CD8-positive, alpha-beta memory T cell (primary cell): ENCODE measurements around the gene BCL11B. TPM values are rescaled to one million over a fixed set of nuclear protein-coding genes. Genes with fewer than 3 reads are reported as not detected.

ENCODE experiments used
- CTCF ChIA-PET: fragments of 350-600 bp; sonication (Branson Sonifier 250); formaldehyde crosslinking; loops from one replicate; lab custom pipeline; 2021; ENCODE audit warnings: antibody characterized with exemption; lab: Charles Lee
- POLR2A ChIA-PET: fragments of 350-600 bp; sonication (Branson Sonifier 250); formaldehyde crosslinking; loops from one replicate; lab custom pipeline; 2021; ENCODE audit warnings: antibody characterized with exemption; lab: Charles Lee
- DNase-seq, 5 donors: peaks; one replicate each; pipeline versions ENCODE4 v3.0.0 to v3.0.0-alpha.2; 2020 to 2022; ENCODE audit warnings: mixed read lengths in 1 of 5
- H3K27ac ChIP-seq: one replicate; pipeline ENCODE4 v1.7.0; 2013; ENCODE audit warnings: low read depth, mild to moderate bottlenecking, low read length, moderate library complexity
- H3K27me3 ChIP-seq: 2 replicates; pipeline ENCODE4 v1.7.0; 2013; ENCODE audit warnings: low read length, mild to moderate bottlenecking; ENCODE audit not compliant: insufficient read depth, poor library complexity, severe bottlenecking
- H3K36me3 ChIP-seq: 2 replicates; pipeline ENCODE4 v1.7.0; 2013; ENCODE audit warnings: mild to moderate bottlenecking, low read length, moderate library complexity; ENCODE audit not compliant: insufficient read depth
- H3K4me1 ChIP-seq: 2 replicates; pipeline ENCODE4 v1.7.0; 2013; ENCODE audit warnings: mild to moderate bottlenecking, low read length, moderate library complexity; ENCODE audit not compliant: insufficient read depth
- H3K4me3 ChIP-seq: 2 replicates; pipeline ENCODE4 v1.7.0; 2013; ENCODE audit warnings: mild to moderate bottlenecking, low read length
- H3K9me3 ChIP-seq: 2 replicates; pipeline ENCODE4 v1.7.0; 2013; ENCODE audit warnings: mild to moderate bottlenecking, low read length
- H3K27ac Mint-ChIP-seq, 8 donors: one replicate each; pipeline ENCODE4 v1.8.0; 2020 to 2021; ENCODE audit warnings: mixed read lengths in 8 of 8, mild to moderate bottlenecking in 6 of 8, inconsistent platforms in 3 of 8, moderate library complexity in 3 of 8
- H3K27me3 Mint-ChIP-seq, 2 donors: one replicate each; pipeline ENCODE4 v1.8.0; 2020 to 2021; ENCODE audit warnings: mixed read lengths in 2 of 2, mild to moderate bottlenecking in 1 of 2, moderate library complexity in 1 of 2
- H3K36me3 Mint-ChIP-seq, 3 donors: one replicate each; pipeline ENCODE4 v1.8.0; 2020 to 2021; ENCODE audit warnings: mixed read lengths in 3 of 3, inconsistent platforms in 1 of 3, mild to moderate bottlenecking in 1 of 3
- H3K4me1 Mint-ChIP-seq, 3 donors: one replicate each; pipeline ENCODE4 v1.8.0; 2020 to 2021; ENCODE audit warnings: mixed read lengths in 3 of 3, inconsistent platforms in 1 of 3, mild to moderate bottlenecking in 1 of 3
- H3K4me3 Mint-ChIP-seq, 7 donors: one replicate each; pipeline ENCODE4 v1.8.0; 2020 to 2021; ENCODE audit warnings: mixed read lengths in 7 of 7, mild to moderate bottlenecking in 6 of 7, moderate library complexity in 4 of 7, inconsistent platforms in 2 of 7
- H3K9me3 Mint-ChIP-seq, 5 donors: one replicate each; pipeline ENCODE4 v1.8.0; 2020 to 2022; ENCODE audit warnings: mixed read lengths in 5 of 5, mild to moderate bottlenecking in 3 of 5, moderate library complexity in 2 of 5, inconsistent platforms in 1 of 5
- polyA plus RNA-seq: library from polyadenylated mRNA; unstranded; fragments of 300-500 nt; fragmentation: Illumina TruSeq; gene quantifications from one replicate; pipeline ENCODE4 v1.2.3, GENCODE V29; 2021
- total RNA-seq, 2 experiments: library from RNA; stranded (reverse); gene quantifications; one replicate each; pipeline ENCODE4 v1.2.3, GENCODE V29; 2021

The BCL11B gene
- total and polyA plus RNA-seq, 3 experiments from 2014 or later = 9.7 to 42.5 (median 42.0) TPM

- Histone ChIP-seq H3K36me3 (peaks cover 7% of the 10 kb centered on the region), H3K27ac (no peak overlapping the region), H3K27me3 (no peaks in the 10 kb centered on the region), H3K9me3 (no peaks in the 10 kb centered on the region), H3K4me3 (no peak overlapping the region), H3K4me1 (peaks cover 95% of the 10 kb centered on the region)
- Mint-ChIP-seq H3K4me3 (peak overlapping the region; percentile 19 to 84 (median 78)), H3K27me3 (peaks cover 0 to 7% of the 10 kb centered on the region in 2 donors), H3K9me3 (no peaks in the 10 kb centered on the region), H3K4me1 (peaks cover 95 to 99% (median 99%) of the 10 kb centered on the region in 3 donors), H3K36me3 (peaks cover 0 to 73% (median 17%) of the 10 kb centered on the region in 3 donors), H3K27ac (peak overlapping the region; percentile 17 to 96 (median 88))
- DNase-seq = peak in 1 of 5 donors; percentile 46
- POLR2A ChIA-PET = interaction anchor here (0.6 to 3.0 kb wide), 4 partner anchors 9 to 24 kb away, joined by 3 to 13 read pairs (median 6); no protein-coding TSS in a partner anchor
- CTCF ChIA-PET = interaction anchor here (0.9 to 2.0 kb wide), 10 partner anchors 11 to 1237 kb away, joined by 3 to 10 read pairs (median 3); partner anchors contain the start of gene BCL11B
These were observed 57.3 kb downstream of the BCL11B start for GRCh38 chr14:99214701-99215100.

- peaks cover 0 to 7% of the 10 kb centered on the region in 2 donors for H3K27me3 Mint-ChIP-seq
- no peaks in the 10 kb centered on the region for H3K9me3 ChIP-seq
- ChIA-PET POLR2A (interaction anchor here (0.7 to 3.0 kb wide), 2 partner anchors 14 to 16 kb away, joined by 3 to 13 read pairs; no protein-coding TSS in a partner anchor), CTCF (interaction anchor here (1.0 to 2.0 kb wide), 6 partner anchors 11 to 61 kb away, joined by 3 to 6 read pairs (median 3); partner anchors contain the start of gene BCL11B)
- peaks cover 96% of the 10 kb centered on the region for H3K4me1 ChIP-seq
- peak overlapping the region; percentile 71 to 90 (median 80) for H3K4me3 Mint-ChIP-seq
- no peak overlapping the region for H3K27ac ChIP-seq
- peaks cover 7% of the 10 kb centered on the region for H3K36me3 ChIP-seq
- no peaks in the 10 kb centered on the region for H3K27me3 ChIP-seq
- H3K27ac Mint-ChIP-seq = peak overlapping the region; percentile 93 to 98 (median 95)
- DNase-seq = no peak
- peak overlapping the region; percentile 35 for H3K4me3 ChIP-seq
- H3K9me3 Mint-ChIP-seq = no peaks in the 10 kb centered on the region
- peaks cover 96 to 100% (median 99%) of the 10 kb centered on the region in 3 donors for H3K4me1 Mint-ChIP-seq
- H3K36me3 Mint-ChIP-seq = peaks cover 0 to 77% (median 17%) of the 10 kb centered on the region in 3 donors
These were observed 58.4 kb downstream of the BCL11B start for GRCh38 chr14:99213527-99213971.

GRCh38 chr14:99213101-99213500 is 58.9 kb downstream of the BCL11B start:
- no peaks in the 10 kb centered on the region for H3K9me3 ChIP-seq
- peaks cover 7% of the 10 kb centered on the region for H3K36me3 ChIP-seq
- peak overlapping the region; percentile 35 for H3K4me3 ChIP-seq
- no peak overlapping the region for H3K27ac ChIP-seq
- Mint-ChIP-seq H3K27ac (peak overlapping the region; percentile 93 to 98 (median 95)), H3K4me1 (peaks cover 97 to 100% (median 99%) of the 10 kb centered on the region in 3 donors), H3K27me3 (peaks cover 0 to 7% of the 10 kb centered on the region in 2 donors), H3K9me3 (no peaks in the 10 kb centered on the region), H3K4me3 (peak overlapping the region; percentile 71 to 90 (median 80)), H3K36me3 (peaks cover 0 to 77% (median 17%) of the 10 kb centered on the region in 3 donors)
- ChIA-PET POLR2A (interaction anchor here (0.7 to 3.0 kb wide), 2 partner anchors 14 to 17 kb away, joined by 3 to 13 read pairs; no protein-coding TSS in a partner anchor), CTCF (interaction anchor here (1.2 to 1.6 kb wide), 3 partner anchors 17 to 59 kb away, joined by 3 to 6 read pairs (median 3); partner anchors contain the start of gene BCL11B)
- peaks cover 96% of the 10 kb centered on the region for H3K4me1 ChIP-seq
- no peaks in the 10 kb centered on the region for H3K27me3 ChIP-seq
- peak in 1 of 5 donors; percentile 38 for DNase-seq

- CTCF ChIA-PET = interaction anchor here (1.2 kb wide), 2 partner anchors 17 to 54 kb away, joined by 3 to 4 read pairs; no protein-coding TSS in a partner anchor
- POLR2A ChIA-PET = no interaction called here
- H3K27ac Mint-ChIP-seq = peak overlapping the region; percentile 93 to 98 (median 95)
- H3K36me3 Mint-ChIP-seq = peaks cover 0 to 80% (median 17%) of the 10 kb centered on the region in 3 donors
- DNase-seq = peak in 1 of 5 donors; percentile 49
- Histone ChIP-seq H3K27ac (no peak overlapping the region), H3K9me3 (no peaks in the 10 kb centered on the region), H3K36me3 (peaks cover 7% of the 10 kb centered on the region), H3K4me3 (peak overlapping the region; percentile 16), H3K27me3 (no peaks in the 10 kb centered on the region), H3K4me1 (peaks cover 99% of the 10 kb centered on the region)
- H3K27me3 Mint-ChIP-seq = peaks cover 0 to 6% of the 10 kb centered on the region in 2 donors
- H3K4me3 Mint-ChIP-seq = peak overlapping the region; percentile 71 to 90 (median 80)
- H3K4me1 Mint-ChIP-seq = peaks cover 98 to 100% (median 100%) of the 10 kb centered on the region in 3 donors
- H3K9me3 Mint-ChIP-seq = no peaks in the 10 kb centered on the region
These were observed 59.4 kb downstream of the BCL11B start for GRCh38 chr14:99212646-99213045.

GRCh38 chr14:99212199-99212598 is 59.8 kb downstream of the BCL11B start:
- Histone ChIP-seq H3K4me1 (peaks cover 99% of the 10 kb centered on the region), H3K36me3 (peaks cover 7% of the 10 kb centered on the region), H3K4me3 (peak overlapping the region; percentile 16), H3K9me3 (no peaks in the 10 kb centered on the region), H3K27ac (no peak overlapping the region), H3K27me3 (no peaks in the 10 kb centered on the region)
- peaks cover 98 to 100% (median 100%) of the 10 kb centered on the region in 3 donors for H3K4me1 Mint-ChIP-seq
- peak overlapping the region in 6 of 7 donors; percentile 78 to 90 (median 82) for H3K4me3 Mint-ChIP-seq
- peak overlapping the region; percentile 85 to 98 (median 95) for H3K27ac Mint-ChIP-seq
- no peak for DNase-seq
- H3K27me3 Mint-ChIP-seq = peaks cover 0 to 3% of the 10 kb centered on the region in 2 donors
- ChIA-PET POLR2A (interaction anchor here (0.7 kb wide), 1 partner anchor 54 kb away, joined by 3 read pairs; no protein-coding TSS in a partner anchor), CTCF (interaction anchor here (1.2 kb wide), 2 partner anchors 18 to 54 kb away, joined by 3 to 4 read pairs; no protein-coding TSS in a partner anchor)
- no peaks in the 10 kb centered on the region for H3K9me3 Mint-ChIP-seq
- peaks cover 0 to 84% (median 17%) of the 10 kb centered on the region in 3 donors for H3K36me3 Mint-ChIP-seq

GRCh38 chr14:99211410-99211809 is 60.6 kb downstream of the BCL11B start:
- Mint-ChIP-seq H3K27me3 (peaks cover 0 to 3% of the 10 kb centered on the region in 2 donors), H3K27ac (peak overlapping the region; percentile 43 to 98 (median 95)), H3K4me1 (peaks cover 98 to 100% (median 100%) of the 10 kb centered on the region in 3 donors), H3K4me3 (peak overlapping the region; percentile 17 to 90 (median 80)), H3K9me3 (no peaks in the 10 kb centered on the region), H3K36me3 (peaks cover 0 to 84% (median 17%) of the 10 kb centered on the region in 3 donors)
- no peaks in the 10 kb centered on the region for H3K27me3 ChIP-seq
- no peak overlapping the region for H3K27ac ChIP-seq
- no peaks in the 10 kb centered on the region for H3K9me3 ChIP-seq
- peaks cover 7% of the 10 kb centered on the region for H3K36me3 ChIP-seq
- H3K4me3 ChIP-seq = peak overlapping the region; percentile 32
- ChIA-PET CTCF (interaction anchor here (1.2 kb wide), 1 partner anchor 55 kb away, joined by 4 read pairs; no protein-coding TSS in a partner anchor), POLR2A (interaction anchor here (0.7 kb wide), 1 partner anchor 55 kb away, joined by 3 read pairs; no protein-coding TSS in a partner anchor)
- peaks cover 99% of the 10 kb centered on the region for H3K4me1 ChIP-seq
- DNase-seq = no peak

- peak overlapping the region; percentile 63 to 96 (median 94) for H3K27ac Mint-ChIP-seq
- H3K9me3 Mint-ChIP-seq = no peaks in the 10 kb centered on the region
- H3K4me1 Mint-ChIP-seq = peaks cover 98 to 100% (median 100%) of the 10 kb centered on the region in 3 donors
- H3K4me1 ChIP-seq = peaks cover 99% of the 10 kb centered on the region
- H3K9me3 ChIP-seq = no peaks in the 10 kb centered on the region
- peaks cover 0 to 88% (median 17%) of the 10 kb centered on the region in 3 donors for H3K36me3 Mint-ChIP-seq
- H3K27me3 Mint-ChIP-seq = peaks cover 0 to 3% of the 10 kb centered on the region in 2 donors
- DNase-seq = no peak
- peaks cover 12% of the 10 kb centered on the region for H3K36me3 ChIP-seq
- peak overlapping the region; percentile 35 to 92 (median 80) for H3K4me3 Mint-ChIP-seq
- peak overlapping the region; percentile 25 for H3K4me3 ChIP-seq
- no peaks in the 10 kb centered on the region for H3K27me3 ChIP-seq
- CTCF ChIA-PET = interaction anchor here (1.0 to 1.5 kb wide), 3 partner anchors 8 to 43 kb away, joined by 3 to 4 read pairs (median 3); no protein-coding TSS in a partner anchor
- H3K27ac ChIP-seq = no peak overlapping the region
- POLR2A ChIA-PET = interaction anchor here (0.5 to 1.1 kb wide), 2 partner anchors 19 to 20 kb away, joined by 3 read pairs; no protein-coding TSS in a partner anchor
These were observed 61.7 kb downstream of the BCL11B start for GRCh38 chr14:99210333-99210732.
